NOMO-1 treated with DMSO at 0.1 percent for 48 hours (cell line): ENCODE measurements around the gene KNOP1.
"Not testable (repeated sequence)": the region's sequence is repeated elsewhere in the genome, so short reads cannot be mapped to it uniquely, and the experiment has no call there.

ENCODE experiments used
- DNase-seq: peaks from one replicate; lab custom pipeline; 2025; ENCODE audit not compliant: unreplicated experiment; lab: John Stamatoyannopoulos, UW

KNOP1 gene

GRCh38 chr16:19688396-19689024 is 29.5 kb downstream of the KNOP1 start:
- no peak for DNase-seq

- DNase-seq = no peak
These were observed 30.7 kb downstream of the KNOP1 start for GRCh38 chr16:19687279-19687678.

DNA sequence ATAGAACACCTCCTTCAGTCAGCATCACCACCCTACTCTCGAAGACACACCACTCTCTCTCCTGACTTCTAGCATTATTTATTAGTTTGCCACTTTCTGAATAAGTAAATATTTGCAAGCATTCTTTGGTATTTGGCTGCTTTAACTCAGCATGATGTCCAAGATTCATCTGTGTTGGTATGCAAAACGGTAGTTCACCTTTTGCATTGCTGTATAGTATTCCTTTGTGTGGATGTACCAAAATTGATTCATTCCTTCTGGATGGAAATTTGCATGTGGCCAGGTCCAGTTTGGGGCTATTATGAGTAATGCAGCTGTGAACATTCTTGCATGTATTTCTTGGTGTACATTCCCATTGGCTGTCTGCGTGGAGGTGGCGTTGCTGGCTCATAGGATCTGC is 32.9 kb downstream of the KNOP1 start:
- no peak for DNase-seq

DNA sequence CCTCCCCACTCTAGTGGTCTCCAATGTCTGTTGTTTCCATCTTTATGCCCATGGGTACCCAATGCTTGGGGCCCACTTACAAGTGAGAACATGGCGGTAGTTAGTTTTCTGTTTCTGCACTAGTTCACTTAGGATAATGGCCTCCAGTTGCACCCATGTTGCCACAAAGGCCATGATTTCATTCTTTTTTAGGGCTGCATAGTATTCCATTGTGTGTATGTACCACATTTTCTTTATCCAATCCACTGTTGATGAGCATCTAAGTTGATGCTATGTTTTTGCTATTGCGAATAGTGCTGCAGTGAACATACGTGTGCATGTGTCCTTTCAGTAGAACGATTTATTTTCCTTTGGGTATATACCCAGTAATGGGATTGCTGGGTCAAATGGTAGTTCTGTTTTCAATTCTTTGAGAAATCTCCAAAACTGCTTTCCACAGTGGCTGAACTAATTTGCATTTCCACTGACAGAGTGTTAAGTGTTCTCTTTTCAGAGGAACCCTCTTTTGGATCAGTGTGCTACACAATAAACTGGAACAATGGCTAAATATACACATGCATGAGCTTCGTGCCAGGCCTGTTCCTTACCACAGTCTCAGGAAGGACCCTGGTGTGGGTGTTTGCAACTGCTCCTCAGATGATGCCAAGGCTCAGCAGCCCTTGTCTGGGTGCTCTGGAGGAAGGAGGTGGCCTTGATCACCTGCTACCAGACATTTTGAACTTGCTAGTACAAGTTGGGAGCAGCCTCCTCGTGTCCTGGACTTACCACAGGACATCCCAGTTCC is 34.4 kb downstream of the KNOP1 start:
- no peak for DNase-seq

GRCh38 chr16:19681637-19682036 is 36.4 kb downstream of the KNOP1 start:
- no peak for DNase-seq

DNA sequence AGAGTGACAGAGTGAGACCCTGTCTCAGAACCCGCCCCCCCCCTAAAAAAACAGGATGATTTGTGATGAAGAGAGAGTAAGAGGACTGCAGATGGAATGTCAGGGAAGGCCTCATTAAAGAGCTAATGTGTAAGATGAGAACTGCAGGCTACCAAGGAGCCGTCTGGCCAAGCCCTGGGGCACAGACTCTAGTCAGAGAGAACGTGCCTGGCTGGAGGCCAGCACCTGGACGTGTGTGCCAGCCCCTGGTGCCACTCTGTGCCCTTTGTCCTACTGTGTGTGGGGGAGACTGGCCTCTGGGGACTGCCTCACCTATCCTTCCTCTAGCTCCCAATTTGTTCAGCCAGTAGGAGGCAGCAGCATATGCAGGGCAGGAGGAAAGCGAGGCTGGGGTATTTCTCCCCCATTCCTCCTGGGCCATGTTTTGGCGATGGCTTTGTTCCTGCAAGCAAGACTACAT is 37.1 kb downstream of the KNOP1 start:
- no peak for DNase-seq

DNA sequence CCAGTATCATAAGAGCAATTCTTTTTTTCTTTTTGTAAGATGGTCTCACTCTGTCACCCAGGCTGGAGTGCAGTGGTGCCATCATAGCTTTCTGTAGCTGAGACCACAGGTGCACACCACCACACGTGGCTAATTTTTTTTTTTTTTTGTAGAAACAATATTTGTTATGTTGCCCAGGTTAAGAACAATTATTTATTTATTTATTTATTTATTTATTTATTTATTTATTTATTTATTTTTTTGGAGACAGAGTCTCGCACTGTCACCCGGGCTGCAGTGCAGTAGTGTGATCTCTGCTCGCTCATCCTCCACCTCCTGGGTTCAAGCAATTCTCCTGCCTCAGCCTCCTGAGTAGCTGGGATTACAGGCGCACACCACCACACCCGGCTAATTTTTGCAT is 38.7 kb downstream of the KNOP1 start:
- DNase-seq = not testable (repeated sequence)

GRCh38 chr16:19678804-19679203 is 39.2 kb downstream of the KNOP1 start:
- no peak for DNase-seq

GRCh38 chr16:19677402-19677801 is 40.6 kb downstream of the KNOP1 start:
- DNase-seq = no peak

- no peak for DNase-seq
These were observed 43.5 kb downstream of the KNOP1 start for GRCh38 chr16:19674485-19674884.

- no peak for DNase-seq
These were observed 45.6 kb downstream of the KNOP1 start for GRCh38 chr16:19672378-19672777.

DNA sequence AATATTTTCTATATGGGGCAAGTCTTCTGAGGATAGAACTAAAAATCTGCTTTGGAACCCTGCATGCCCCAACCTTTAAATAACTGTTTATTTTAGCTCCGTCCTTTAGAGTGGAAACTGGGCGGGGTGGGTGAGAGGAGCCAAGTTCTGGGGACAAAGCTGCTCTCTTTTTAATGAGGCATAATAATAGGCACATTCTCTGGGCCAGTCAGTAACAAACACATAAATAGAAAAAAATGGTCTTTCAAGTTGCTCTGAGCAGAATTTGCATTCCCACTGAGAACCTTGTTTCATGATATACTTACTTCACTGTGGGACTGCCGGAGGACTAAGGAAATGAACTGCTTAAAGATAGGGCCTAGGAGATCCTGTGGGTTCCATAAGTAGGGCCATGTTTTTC is 51.5 kb downstream of the KNOP1 start:
- DNase-seq = no peak

DNA sequence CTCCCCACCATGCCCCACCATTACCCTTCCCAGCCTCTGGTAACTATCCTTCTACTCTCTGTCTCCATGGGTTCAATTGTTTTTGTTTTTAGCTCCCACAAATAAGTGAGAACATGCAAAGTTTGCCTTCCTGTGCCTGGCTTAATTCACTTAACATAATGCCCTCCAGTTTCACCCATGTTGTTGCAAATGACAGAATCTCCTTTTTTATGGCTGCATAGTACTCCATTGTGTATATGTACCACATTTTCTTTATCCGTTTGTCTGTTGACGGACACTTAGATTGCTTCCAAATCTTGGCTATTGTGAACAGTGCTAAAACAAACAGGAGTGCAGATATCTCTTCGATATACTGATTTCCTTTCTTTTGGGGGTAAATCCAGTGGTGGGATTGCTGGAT is 52.7 kb downstream of the KNOP1 start:
- not testable (repeated sequence) for DNase-seq

GRCh38 chr16:19664166-19664565 is 53.9 kb downstream of the KNOP1 start:
- no peak for DNase-seq

- DNase-seq = no peak
These were observed 55.7 kb downstream of the KNOP1 start for GRCh38 chr16:19662351-19662750.

- DNase-seq = no peak
These were observed 57.6 kb downstream of the KNOP1 start for GRCh38 chr16:19660432-19660831.

DNA sequence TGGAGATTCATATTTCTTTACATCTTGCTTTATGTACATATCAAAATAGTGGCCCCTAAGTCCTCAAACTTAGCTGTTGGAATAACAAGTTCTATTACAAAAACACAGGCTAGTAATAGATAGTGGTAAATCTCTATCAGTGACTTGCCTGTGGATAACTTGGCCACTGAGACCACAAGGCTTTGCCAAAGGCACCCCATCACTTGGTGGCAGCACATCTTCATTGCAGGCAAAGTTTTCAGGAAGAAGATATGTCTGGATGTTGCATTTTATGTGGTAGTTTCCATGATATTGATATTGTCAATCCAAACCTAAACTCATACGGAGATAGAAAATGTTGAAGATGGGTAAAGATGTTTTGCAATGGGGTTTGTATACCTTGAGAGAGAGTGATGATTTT is 58.5 kb downstream of the KNOP1 start:
- no peak for DNase-seq

- DNase-seq = no peak
These were observed 60.2 kb downstream of the KNOP1 start for GRCh38 chr16:19657831-19658230.

DNA sequence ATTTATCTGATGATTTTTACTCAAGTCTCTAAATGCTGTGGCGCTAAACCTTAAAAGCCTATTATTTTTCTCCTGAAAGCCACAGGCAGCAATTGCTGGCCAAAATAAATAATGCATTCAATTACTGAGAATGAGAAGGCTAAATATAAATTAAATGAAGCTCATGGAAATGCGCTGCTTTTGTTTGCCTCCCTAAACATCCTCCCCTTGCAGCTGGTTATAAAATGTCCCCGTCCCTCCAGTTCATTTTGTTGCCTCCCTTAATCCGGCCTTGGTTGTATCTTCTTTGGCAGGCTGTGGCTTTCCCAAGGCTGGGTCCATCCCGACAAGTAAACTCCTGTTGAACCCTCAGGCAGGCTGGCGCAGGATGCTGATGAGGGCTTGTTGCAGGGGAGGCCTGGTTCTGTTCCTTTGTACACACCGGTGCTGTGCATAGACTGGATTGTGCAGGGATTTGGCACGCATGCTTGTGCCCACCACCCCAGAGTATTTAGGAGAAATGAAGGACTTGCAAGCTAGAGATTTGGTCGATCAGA is 62.7 kb downstream of the KNOP1 start:
- DNase-seq = no peak

DNA sequence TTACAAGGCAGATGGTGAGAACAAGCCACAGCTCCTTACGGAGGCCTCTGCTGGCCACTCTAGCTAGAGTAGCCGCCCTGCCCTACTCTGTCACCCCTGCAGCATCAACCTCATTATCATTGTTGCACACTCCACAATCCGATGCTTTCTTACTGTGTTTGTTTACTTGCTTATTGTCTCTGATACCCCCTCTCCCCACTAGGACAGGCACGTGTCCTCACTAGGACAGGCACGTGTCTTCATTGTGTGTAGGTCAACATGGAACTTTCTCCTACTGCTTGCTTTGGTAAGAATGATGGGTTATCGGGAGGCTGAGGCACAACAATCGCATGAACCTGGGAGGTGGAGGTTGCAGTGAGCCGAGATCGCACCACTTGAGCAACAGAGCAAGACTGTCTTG is 63.9 kb downstream of the KNOP1 start:
- no peak for DNase-seq
